GM21825 (cell line): ENCODE measurements around the gene SOX15.
A peak's percentile ranks its signal among the peaks of the same experiment; 100 is the strongest.
"Not testable (repeated sequence)": the region's sequence is repeated elsewhere in the genome, so short reads cannot be mapped to it uniquely, and the experiment has no call there.

Source experiments
- ATAC-seq: cut with Tn5 transposase; IDR thresholded peaks from one replicate; pipeline ENCODE4 v1.9.1; 2021; ENCODE audit warnings: mild to moderate bottlenecking, moderate library complexity; ENCODE audit not compliant: unreplicated experiment

SOX15 gene

GRCh38 chr17:7589891-7590691 is at the start of gene SOX15:
Gene SOX15 (minus strand): TSS chr17:7590094. CDS start chr17:7589676, 418 bp downstream.
- ATAC-seq = no peak

DNA sequence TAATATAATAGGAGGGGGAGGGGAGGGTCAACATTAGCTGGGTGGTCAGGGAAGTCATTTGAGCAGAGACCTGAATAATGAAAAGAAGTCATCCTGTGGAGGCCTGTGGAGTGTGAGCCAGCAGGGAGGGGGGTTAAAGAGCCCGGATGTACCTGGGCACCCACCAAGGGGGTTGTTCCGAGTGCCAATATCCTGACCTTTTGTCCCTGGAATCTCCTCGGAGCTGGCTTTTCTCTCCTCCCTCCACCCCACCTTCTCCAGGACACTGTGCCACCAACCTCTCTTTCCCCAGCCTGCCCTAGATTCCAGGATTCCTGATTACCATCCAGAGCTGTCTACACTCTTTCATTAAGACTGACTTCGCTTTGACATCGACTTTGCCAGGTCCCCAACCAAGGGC is 46.3 kb upstream of the SOX15 start:
- no peak for ATAC-seq

- ATAC-seq = no peak
These were observed 44.5 kb upstream of the SOX15 start for GRCh38 chr17:7634384-7634783.

GRCh38 chr17:7633093-7633492 is 43.2 kb upstream of the SOX15 start:
- no peak for ATAC-seq

GRCh38 chr17:7632492-7632894 is 42.6 kb upstream of the SOX15 start:
- no peak for ATAC-seq

DNA sequence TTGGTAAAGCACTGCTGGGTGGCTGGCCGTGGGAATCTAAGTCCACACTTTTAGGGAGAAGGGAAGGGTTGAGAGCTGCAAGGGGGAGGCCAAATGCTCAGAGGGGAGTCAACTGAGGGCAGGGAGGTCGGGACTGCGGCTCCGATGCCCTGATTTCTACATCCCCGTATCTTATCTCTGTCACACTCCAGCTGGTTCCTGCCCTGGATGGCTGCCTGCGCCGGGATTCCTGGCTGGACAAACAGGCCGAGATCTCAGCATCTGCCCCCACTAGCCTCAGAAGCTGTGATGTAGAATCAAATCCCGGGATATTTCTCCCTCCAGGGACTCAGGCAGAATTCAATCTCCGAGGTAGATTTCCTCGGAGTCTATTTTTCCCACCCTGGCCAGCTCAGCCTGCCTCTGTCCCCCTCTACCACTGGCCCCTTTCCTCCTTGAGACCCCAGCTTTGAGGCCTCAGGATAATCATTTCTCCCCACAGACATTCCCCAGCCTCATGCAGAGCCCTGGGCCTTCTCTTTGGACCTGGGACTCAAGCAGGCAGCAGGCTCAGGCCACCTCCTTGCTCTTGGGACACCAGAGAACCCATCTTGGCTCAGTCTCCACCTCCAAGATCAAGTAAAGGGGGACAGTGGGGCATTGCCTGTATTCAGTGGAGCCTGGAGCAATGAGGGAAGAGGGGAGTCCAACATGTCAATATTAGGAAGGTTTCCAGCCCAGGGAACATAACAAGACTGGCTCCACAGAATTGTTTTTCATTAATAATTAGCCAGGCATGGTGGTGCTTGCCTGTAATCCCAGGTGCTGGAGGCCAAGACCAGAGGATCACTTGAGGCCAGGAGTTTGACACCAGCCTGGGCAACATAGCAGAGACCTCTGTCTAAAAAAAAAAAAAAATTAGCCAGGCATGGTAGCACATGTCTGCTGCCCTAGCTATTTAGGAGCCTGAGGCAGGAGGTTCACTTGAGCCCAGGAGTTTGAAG is 41.8 kb upstream of the SOX15 start:
- no peak for ATAC-seq

DNA sequence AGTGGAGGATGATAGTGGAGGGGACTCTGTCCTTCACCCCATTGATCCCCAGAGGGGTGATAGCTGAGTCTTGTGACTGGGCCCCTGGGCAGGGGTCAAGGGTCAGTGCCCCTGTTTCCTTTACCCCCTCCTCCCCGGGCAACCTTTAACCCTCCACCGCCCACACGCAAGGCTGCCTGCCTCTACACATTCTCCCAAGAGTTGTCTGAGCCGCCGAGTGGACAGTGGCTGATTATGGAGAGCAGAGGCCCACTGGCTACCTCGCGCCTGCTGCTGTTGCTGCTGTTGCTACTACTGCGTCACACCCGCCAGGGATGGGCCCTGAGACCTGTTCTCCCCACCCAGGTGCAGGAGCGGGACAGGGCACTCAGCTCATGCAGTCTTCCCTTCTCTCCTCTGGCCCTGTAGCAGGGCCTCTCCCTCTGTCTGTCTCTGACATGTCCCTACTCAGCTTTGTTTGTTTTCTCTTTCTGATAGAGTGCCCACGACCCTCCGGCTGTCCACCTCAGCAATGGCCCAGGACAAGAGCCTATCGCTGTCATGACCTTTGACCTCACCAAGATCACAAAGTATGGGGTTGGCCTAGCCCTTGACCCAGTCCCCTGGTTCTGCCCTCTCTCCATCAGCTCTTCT is 40.2 kb upstream of the SOX15 start, which contains the start of gene SHBG:
Gene SHBG, plus strand, starts transcription at position 197 of the 633 bp plus-strand sequence. Its CDS starts 38 bp downstream, at position 235.
- no peak for ATAC-seq

- ATAC-seq = peak; percentile 75
These were observed 37.6 kb upstream of the SOX15 start, which contains the start of gene SAT2 for GRCh38 chr17:7627250-7628121. Gene SAT2 (minus strand): TSS chr17:7627821. CDS start chr17:7627635, 186 bp downstream.

- no peak for ATAC-seq
These were observed 37.0 kb upstream of the SOX15 start for GRCh38 chr17:7626956-7627249.

GRCh38 chr17:7626307-7626706 is 36.4 kb upstream of the SOX15 start:
- no peak for ATAC-seq

DNA sequence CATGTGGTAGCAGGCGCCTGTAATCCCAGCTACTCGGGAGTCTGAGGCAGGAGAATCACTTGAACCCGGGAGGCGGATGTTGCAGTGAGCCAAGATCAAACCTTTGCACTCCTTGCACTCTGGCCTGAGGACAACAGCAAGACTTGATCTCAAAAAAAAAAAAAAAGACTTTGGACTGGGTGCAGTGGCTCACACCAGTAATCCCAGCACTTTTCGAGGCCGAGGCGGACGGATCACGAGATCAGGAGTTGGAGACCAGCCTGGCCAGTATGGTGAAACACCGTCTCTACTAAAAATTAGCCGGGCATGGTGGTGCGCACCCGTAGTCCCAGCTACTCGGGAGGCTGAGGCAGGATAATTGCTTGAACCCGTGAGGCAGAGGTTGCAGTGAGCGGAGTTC is 35.9 kb upstream of the SOX15 start:
- not testable (repeated sequence) for ATAC-seq

DNA sequence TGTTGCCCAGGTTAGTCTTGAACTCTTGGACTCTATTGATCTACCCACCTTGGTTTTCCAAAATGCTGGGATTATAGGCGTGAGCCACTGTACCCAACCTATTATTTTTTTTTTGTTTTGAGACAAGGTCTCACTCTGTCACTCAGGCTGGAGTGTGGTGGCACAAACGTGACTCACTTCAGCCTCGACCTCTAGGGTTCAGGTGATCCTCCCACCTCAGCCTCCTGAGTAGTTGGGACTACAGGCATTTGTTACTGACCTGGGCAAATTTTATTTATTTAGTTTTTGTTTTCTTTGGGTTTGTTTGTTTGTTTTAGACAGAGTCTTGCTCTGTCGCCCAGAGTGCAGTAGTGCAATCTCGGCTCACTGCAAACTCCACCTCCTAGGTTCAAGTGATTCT is 33.8 kb upstream of the SOX15 start:
- ATAC-seq = no peak

GRCh38 chr17:7620835-7621234 is 30.9 kb upstream of the SOX15 start:
- no peak for ATAC-seq

DNA sequence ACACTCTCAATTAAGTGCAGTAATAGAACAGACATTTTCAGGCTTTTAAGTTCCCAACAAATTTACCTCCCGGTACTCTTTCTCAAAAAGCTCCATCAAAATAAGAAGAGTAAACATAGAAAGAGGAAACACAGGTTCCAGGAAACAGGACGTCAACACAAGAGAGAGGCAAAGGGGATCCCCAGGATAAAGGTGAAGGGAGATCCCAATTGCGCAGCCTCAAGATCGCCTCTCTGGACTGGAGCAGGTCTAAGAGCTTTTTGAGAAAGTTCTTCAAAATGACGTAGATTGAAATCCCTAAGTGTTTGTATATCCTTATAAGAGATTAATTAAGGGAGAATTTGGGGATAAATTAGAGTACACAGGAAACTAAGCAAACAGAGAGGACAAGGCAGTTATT is 28.7 kb upstream of the SOX15 start:
- ATAC-seq = no peak

- ATAC-seq = no peak
These were observed 25.4 kb upstream of the SOX15 start for GRCh38 chr17:7615265-7615747.

GRCh38 chr17:7614425-7615264 is 24.8 kb upstream of the SOX15 start, which contains the start of gene FXR2:
Gene FXR2 (minus strand): TSS chr17:7614897. CDS start chr17:7614532, 365 bp downstream.
- peak; percentile 77 for ATAC-seq

DNA sequence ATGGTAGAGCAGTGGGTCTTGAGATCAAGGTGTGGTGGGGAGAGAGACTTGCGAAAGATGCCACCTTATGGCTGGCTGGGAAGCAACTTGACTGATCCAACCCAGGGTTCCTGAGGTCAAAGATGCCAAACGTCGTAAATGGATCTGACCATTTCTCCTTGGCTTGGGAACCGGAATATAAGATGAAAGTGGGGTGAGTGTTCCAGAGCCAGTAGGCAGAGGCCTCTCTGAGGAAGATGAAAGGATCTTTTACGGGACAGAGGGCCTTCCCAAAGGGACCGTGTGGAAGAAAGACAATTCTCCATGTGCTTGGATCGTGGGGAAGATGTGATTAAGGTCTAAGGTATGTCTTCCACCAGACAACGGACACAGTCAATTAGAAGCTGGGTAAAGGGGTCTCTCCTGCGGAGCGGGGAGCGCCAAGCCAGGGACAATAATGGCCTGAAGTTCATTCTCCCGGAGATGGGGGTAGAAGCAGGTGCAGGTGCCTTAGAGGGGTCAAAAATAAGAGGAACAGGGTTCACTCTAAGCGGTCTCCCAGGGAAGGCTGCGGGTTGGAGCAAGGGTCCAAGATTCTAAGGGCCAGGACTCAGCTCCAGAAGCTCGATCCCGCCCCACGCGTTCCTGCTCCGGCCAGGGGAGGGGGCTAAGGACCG is 24.0 kb upstream of the SOX15 start:
- no peak for ATAC-seq

GRCh38 chr17:7612294-7612640 is 22.4 kb upstream of the SOX15 start:
- ATAC-seq = no peak
